Measurements from ENCODE around the gene NUP62. TPM values are rescaled to one million over a fixed set of nuclear protein-coding genes. Genes with fewer than 3 reads are reported as not detected.

Gene NUP62
- total and polyA plus RNA-seq, 2 of the 8 experiments (the other 6 are each of a cell fraction or from before 2014, with no cell fraction given) = 50.0 to 107 TPM

GRCh38 chr19:49890349-49891311 is 38.7 kb downstream of the NUP62 start (continued):
- TF ChIP-seq SP2 (IDR thresholded peaks at IDR 0.05; ENCODE audit: low read length) (no peak), SIRT6 (IDR thresholded peaks at IDR 0.05; ENCODE audit: low read length) (no peak), CTCF (IDR thresholded peaks at IDR 0.05; ENCODE audit: control extremely low read depth in 1 of 3, insufficient read depth in 1 of 3, low read depth in 1 of 3, low read length in 3 of 3) (peak in 1 of 3 experiments; percentile 3; a peak in 1 of 4 replicates), ASH2L (IDR thresholded peaks at IDR 0.05; ENCODE audit: low read length) (no peak), ZNF274 (IDR thresholded peaks at IDR 0.05; ENCODE audit: borderline replicate concordance, extremely low read depth, low read length) (no peak), RXRA (IDR thresholded peaks at IDR 0.05; ENCODE audit: insufficient read depth, low read depth, low read length) (no peak), RBBP5 (IDR thresholded peaks at IDR 0.05; ENCODE audit: borderline replicate concordance, low read depth, low read length) (peak; percentile 67; the same call in 1 of the 2 replicates), SP1 (IDR thresholded peaks at IDR 0.05; ENCODE audit: low read depth, low read length) (0 out of 2 replicates have a peak, but pooled peaks have one; percentile 16), TBP (IDR thresholded peaks at IDR 0.05; ENCODE audit: low read depth, low read length) (peak; percentile 4; the same call in 1 of the 2 replicates)

Measured in H1 (cell line).